ENCODE measurements around the gene COL4A1. TPM values are rescaled to one million over a fixed set of nuclear protein-coding genes. Genes with fewer than 3 reads are reported as not detected.

The COL4A1 gene
- total RNA-seq, 2 experiments from 2014 or later: 0.08 to 0.16 TPM

DNA sequence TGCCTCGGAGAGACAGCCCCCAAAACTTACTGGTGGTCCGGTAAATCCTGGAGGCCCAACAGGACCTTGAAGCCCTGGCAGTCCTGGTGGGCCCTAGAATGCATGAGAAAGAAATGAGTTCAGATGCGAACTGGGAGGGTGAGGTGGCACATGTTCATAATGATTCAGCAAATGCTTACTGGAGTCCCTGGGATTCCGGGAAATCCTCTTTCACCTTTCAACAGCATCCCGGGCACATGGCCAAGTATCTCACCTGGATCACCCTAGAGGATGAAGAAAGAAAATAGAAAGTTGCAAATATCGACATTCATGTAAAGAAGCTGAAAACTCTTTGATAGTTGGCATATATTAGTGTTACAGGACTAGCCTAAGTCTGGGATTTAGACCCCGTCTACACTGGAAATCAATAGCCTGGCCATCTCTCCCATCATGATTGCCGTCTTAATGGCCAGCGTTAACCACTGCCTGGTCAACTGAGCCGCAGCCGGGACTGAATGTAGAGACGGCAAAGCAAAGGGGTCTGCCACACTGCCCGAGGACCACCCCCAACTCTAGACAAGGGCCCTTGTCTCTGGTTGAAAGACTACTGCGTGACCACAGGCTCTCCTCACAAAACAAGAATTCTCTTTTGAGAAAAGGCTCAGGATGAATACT is 96.9 kb downstream of the COL4A1 start:
- ATAC-seq (ENCODE audit: poor library complexity): no peak
- no peaks in the 10 kb centered on the region for H3K36me3 ChIP-seq (ENCODE audit: insufficient read depth, low read length)
- Mint-ChIP-seq H3K27me3 (peaks cover 18% of the 10 kb centered on the region), H3K9me3 (no peaks in the 10 kb centered on the region), H3K4me3 (no peak overlapping the region), H3K4me1 (ENCODE audit: low read depth) (no peaks in the 10 kb centered on the region), H3K36me3 (ENCODE audit: low read depth) (no peaks in the 10 kb centered on the region), H3K27ac (no peak overlapping the region)
- no peaks in the 10 kb centered on the region for H3K9me3 ChIP-seq (ENCODE audit: control insufficient read depth in 1 of 2, insufficient read depth in 1 of 2, low read length in 2 of 2)
- CTCF ChIA-PET: no interaction called here
- H3K4me3 ChIP-seq (ENCODE audit: low read length): no peak overlapping the region
- H3K27ac ChIP-seq (ENCODE audit: low read depth in 1 of 2, low read length in 2 of 2): no peak overlapping the region
- H3K4me1 ChIP-seq (ENCODE audit: insufficient read depth, low read length): no peaks in the 10 kb centered on the region
- POLR2A ChIA-PET: no interaction called here
- intact Hi-C loops (cut with DNase I, micrococcal nuclease): no loop called here
- H3K27me3 ChIP-seq (ENCODE audit: control insufficient read depth in 1 of 2, insufficient read depth in 2 of 2, low read length in 2 of 2): peaks cover 0 to 3% of the 10 kb centered on the region in 2 experiments
- TF ChIP-seq, protein P1, sequence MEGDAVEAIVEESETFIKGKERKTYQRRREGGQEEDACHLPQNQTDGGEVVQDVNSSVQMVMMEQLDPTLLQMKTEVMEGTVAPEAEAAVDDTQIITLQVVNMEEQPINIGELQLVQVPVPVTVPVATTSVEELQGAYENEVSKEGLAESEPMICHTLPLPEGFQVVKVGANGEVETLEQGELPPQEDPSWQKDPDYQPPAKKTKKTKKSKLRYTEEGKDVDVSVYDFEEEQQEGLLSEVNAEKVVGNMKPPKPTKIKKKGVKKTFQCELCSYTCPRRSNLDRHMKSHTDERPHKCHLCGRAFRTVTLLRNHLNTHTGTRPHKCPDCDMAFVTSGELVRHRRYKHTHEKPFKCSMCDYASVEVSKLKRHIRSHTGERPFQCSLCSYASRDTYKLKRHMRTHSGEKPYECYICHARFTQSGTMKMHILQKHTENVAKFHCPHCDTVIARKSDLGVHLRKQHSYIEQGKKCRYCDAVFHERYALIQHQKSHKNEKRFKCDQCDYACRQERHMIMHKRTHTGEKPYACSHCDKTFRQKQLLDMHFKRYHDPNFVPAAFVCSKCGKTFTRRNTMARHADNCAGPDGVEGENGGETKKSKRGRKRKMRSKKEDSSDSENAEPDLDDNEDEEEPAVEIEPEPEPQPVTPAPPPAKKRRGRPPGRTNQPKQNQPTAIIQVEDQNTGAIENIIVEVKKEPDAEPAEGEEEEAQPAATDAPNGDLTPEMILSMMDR (IDR thresholded peaks at IDR 0.05): no peak
- DNase-seq: no peak

DNA sequence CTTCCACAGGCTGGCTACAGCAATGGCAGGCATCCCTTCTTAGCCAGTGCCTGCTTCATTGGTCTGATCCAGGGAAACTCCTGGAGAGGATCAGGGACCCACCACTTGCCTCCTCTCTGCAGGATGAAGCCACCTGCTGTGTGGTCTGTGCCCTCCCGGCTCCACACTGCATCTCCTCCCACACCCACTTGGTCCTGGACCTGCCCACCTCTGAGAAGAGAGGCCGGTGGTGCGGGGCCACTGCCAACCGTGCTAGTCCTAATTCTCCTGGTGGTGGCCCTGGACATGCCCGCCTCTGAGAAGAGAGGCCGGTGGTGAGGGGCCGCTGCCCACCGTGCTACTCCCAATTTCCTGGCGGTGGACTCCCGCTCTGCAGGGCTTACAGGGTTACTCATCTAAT is 98.8 kb downstream of the COL4A1 start:
- no peak for DNase-seq
- Histone ChIP-seq H3K4me3 (ENCODE audit: low read length) (no peak overlapping the region), H3K27me3 (ENCODE audit: control insufficient read depth in 1 of 2, insufficient read depth in 2 of 2, low read length in 2 of 2) (peaks cover 0 to 3% of the 10 kb centered on the region in 2 experiments), H3K36me3 (ENCODE audit: insufficient read depth, low read length) (no peaks in the 10 kb centered on the region), H3K4me1 (ENCODE audit: insufficient read depth, low read length) (no peaks in the 10 kb centered on the region), H3K27ac (ENCODE audit: low read depth in 1 of 2, low read length in 2 of 2) (no peak overlapping the region), H3K9me3 (ENCODE audit: control insufficient read depth in 1 of 2, insufficient read depth in 1 of 2, low read length in 2 of 2) (no peaks in the 10 kb centered on the region)
- ChIA-PET CTCF (no interaction called here), POLR2A (no interaction called here)
- H3K27me3 Mint-ChIP-seq: peaks cover 8% of the 10 kb centered on the region
- no peaks in the 10 kb centered on the region for H3K4me1 Mint-ChIP-seq (ENCODE audit: low read depth)
- H3K4me3 Mint-ChIP-seq: no peak overlapping the region
- no peaks in the 10 kb centered on the region for H3K36me3 Mint-ChIP-seq (ENCODE audit: low read depth)
- H3K27ac Mint-ChIP-seq: no peak overlapping the region
- TF ChIP-seq, protein P1 (IDR thresholded peaks at IDR 0.05): no peak
- intact Hi-C loops (cut with DNase I, micrococcal nuclease): no loop called here
- H3K9me3 Mint-ChIP-seq: no peaks in the 10 kb centered on the region
- ATAC-seq (ENCODE audit: poor library complexity): no peak

DNA sequence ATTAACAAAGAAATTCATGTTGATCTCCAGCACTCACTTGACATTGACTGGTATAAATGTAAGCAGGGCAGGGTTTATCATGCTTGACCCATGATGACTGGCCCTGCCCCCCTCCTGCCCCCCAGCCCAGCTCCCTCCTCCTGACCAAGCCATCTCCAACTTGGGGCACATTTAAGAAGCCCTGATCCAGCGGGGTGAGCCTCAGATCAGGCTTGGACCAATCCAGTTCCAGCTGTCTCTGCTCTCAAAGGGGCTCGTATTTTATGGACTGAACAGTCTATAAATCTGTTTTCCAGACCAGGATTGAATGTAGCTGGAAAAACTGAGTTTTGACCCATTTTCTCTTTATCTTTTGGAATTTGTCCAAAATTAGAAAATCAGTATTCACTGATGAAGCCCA is 100.0 kb downstream of the COL4A1 start:
- H3K27me3 Mint-ChIP-seq: peaks cover 7% of the 10 kb centered on the region
- H3K27ac Mint-ChIP-seq: no peak overlapping the region
- DNase-seq: no peak
- TF ChIP-seq, protein P1 (IDR thresholded peaks at IDR 0.05): no peak
- no peaks in the 10 kb centered on the region for H3K36me3 ChIP-seq (ENCODE audit: insufficient read depth, low read length)
- ATAC-seq (ENCODE audit: poor library complexity): no peak
- no peaks in the 10 kb centered on the region for H3K9me3 ChIP-seq (ENCODE audit: control insufficient read depth in 1 of 2, insufficient read depth in 1 of 2, low read length in 2 of 2)
- peaks cover 0 to 3% of the 10 kb centered on the region in 2 experiments for H3K27me3 ChIP-seq (ENCODE audit: control insufficient read depth in 1 of 2, insufficient read depth in 2 of 2, low read length in 2 of 2)
- no peaks in the 10 kb centered on the region for H3K4me1 ChIP-seq (ENCODE audit: insufficient read depth, low read length)
- no peaks in the 10 kb centered on the region for H3K9me3 Mint-ChIP-seq
- CTCF ChIA-PET: no interaction called here
- POLR2A ChIA-PET: no interaction called here
- no peaks in the 10 kb centered on the region for H3K36me3 Mint-ChIP-seq (ENCODE audit: low read depth)
- intact Hi-C loops (cut with DNase I, micrococcal nuclease): no loop called here
- no peak overlapping the region for H3K4me3 Mint-ChIP-seq
- H3K27ac ChIP-seq (ENCODE audit: low read depth in 1 of 2, low read length in 2 of 2): no peak overlapping the region
- H3K4me3 ChIP-seq (ENCODE audit: low read length): no peak overlapping the region
- no peaks in the 10 kb centered on the region for H3K4me1 Mint-ChIP-seq (ENCODE audit: low read depth)

Data from CD4-positive, alpha-beta T cell (primary cell).